WTC11 (cell line): ENCODE data around the gene HHIPL1. TPM values are rescaled to one million over a fixed set of nuclear protein-coding genes. Genes with fewer than 3 reads are reported as not detected.

Experiments
- ATAC-seq: fragments of 200-7000 bp; cut with Tn5 transposase; 2 replicates; pipeline ENCODE4 v1.10.0; 2021; ENCODE audit warnings: mild to moderate bottlenecking, moderate library complexity
- CTCF ChIA-PET: fragments of 300-600 bp; sonication (Branson Sonifier 250); formaldehyde crosslinking; loops from one replicate; lab custom pipeline; 2021; ENCODE audit warnings: antibody characterized with exemption; lab: Charles Lee
- POLR2A ChIA-PET: fragments of 350-600 bp; sonication (Branson Sonifier 250); formaldehyde crosslinking; loops from one replicate; lab custom pipeline; 2021; ENCODE audit warnings: antibody characterized with exemption; lab: Charles Lee
- DNase-seq: peaks from one replicate; pipeline ENCODE4 v3.0.0; 2021; ENCODE audit warnings: low spot score
- H3K27ac Mint-ChIP-seq: 2 replicates; pipeline ENCODE4 v1.8.0; 2021; ENCODE audit warnings: mixed read lengths
- H3K27me3 Mint-ChIP-seq: 2 replicates; pipeline ENCODE4 v1.8.0; 2021; ENCODE audit warnings: low read depth, mild to moderate bottlenecking, moderate library complexity, mixed read lengths
- H3K36me3 Mint-ChIP-seq: 2 replicates; pipeline ENCODE4 v1.8.0; 2021; ENCODE audit warnings: mixed read lengths
- H3K4me1 Mint-ChIP-seq: 2 replicates; pipeline ENCODE4 v1.8.0; 2022; ENCODE audit warnings: mixed read lengths
- H3K4me3 Mint-ChIP-seq: 2 replicates; pipeline ENCODE4 v1.8.0; 2021; ENCODE audit warnings: mild to moderate bottlenecking, moderate library complexity, mixed read lengths
- H3K9me3 Mint-ChIP-seq: 2 replicates; pipeline ENCODE4 v1.8.0; 2021; ENCODE audit warnings: mixed read lengths
- ATF1 ChIP-seq: sonication (generic); formaldehyde crosslinking; IDR thresholded peaks from 2 replicates; pipeline ENCODE4 v1.8.1; 2023; ENCODE audit warnings: mild to moderate bottlenecking, moderate library complexity, missing genetic modification reagents
- ATF6 ChIP-seq: sonication (generic); formaldehyde crosslinking; IDR thresholded peaks from 2 replicates; pipeline ENCODE4 v1.8.1; 2023; ENCODE audit warnings: mild to moderate bottlenecking, missing genetic modification reagents
- E2F1 ChIP-seq: sonication (generic); formaldehyde crosslinking; IDR thresholded peaks from 2 replicates; pipeline ENCODE4 v1.8.0; 2022; ENCODE audit warnings: mild to moderate bottlenecking, missing genetic modification reagents
- ELF4 ChIP-seq: sonication (generic); formaldehyde crosslinking; IDR thresholded peaks from 2 replicates; pipeline ENCODE4 v1.8.1; 2022; ENCODE audit warnings: low read depth, mild to moderate bottlenecking, moderate library complexity, missing genetic modification reagents
- EMX1 ChIP-seq: fragments of 250-450 bp; sonication (Bioruptor Pico); IDR thresholded peaks from 2 replicates; pipeline ENCODE4 v1.8.0; 2021; ENCODE audit warnings: mild to moderate bottlenecking
- FOXP1 ChIP-seq: sonication (generic); formaldehyde crosslinking; IDR thresholded peaks from 2 replicates; pipeline ENCODE4 v1.8.0; 2022; ENCODE audit warnings: missing genetic modification reagents, mild to moderate bottlenecking, moderate library complexity, borderline replicate concordance
- HMGA2 ChIP-seq: fragments of 250-450 bp; sonication (Bioruptor Pico); IDR thresholded peaks from 2 replicates; pipeline ENCODE4 v1.4.0; 2021; ENCODE audit warnings: mild to moderate bottlenecking, moderate library complexity
- HMGXB4 ChIP-seq: sonication (generic); formaldehyde crosslinking; IDR thresholded peaks from 2 replicates; pipeline ENCODE4 v1.8.1; 2023; ENCODE audit warnings: mild to moderate bottlenecking, moderate library complexity, missing genetic modification reagents
- IRF1 ChIP-seq: sonication (generic); formaldehyde crosslinking; IDR thresholded peaks from 2 replicates; pipeline ENCODE4 v1.8.0; 2023; ENCODE audit warnings: missing genetic modification reagents
- IRF2 ChIP-seq: sonication (generic); formaldehyde crosslinking; IDR thresholded peaks from 2 replicates; pipeline ENCODE4 v1.8.0; 2022; ENCODE audit warnings: low read depth, missing genetic modification reagents, borderline replicate concordance
- MLX ChIP-seq: sonication (generic); formaldehyde crosslinking; IDR thresholded peaks from 2 replicates; pipeline ENCODE4 v1.8.1; 2023; ENCODE audit warnings: mild to moderate bottlenecking, missing genetic modification reagents, moderate library complexity
- MXD4 ChIP-seq: fragments of 250-450 bp; sonication (Bioruptor Pico); IDR thresholded peaks from 2 replicates; pipeline ENCODE4 v1.8.0; 2021; ENCODE audit warnings: mild to moderate bottlenecking, moderate library complexity, borderline replicate concordance
- NFATC4 ChIP-seq: fragments of 250-450 bp; sonication (Bioruptor Pico); IDR thresholded peaks from 2 replicates; pipeline ENCODE4 v1.9.0; 2021; ENCODE audit warnings: mild to moderate bottlenecking
- TCF7 ChIP-seq: sonication (generic); formaldehyde crosslinking; IDR thresholded peaks from 2 replicates; pipeline ENCODE4 v1.8.0; 2022; ENCODE audit warnings: mild to moderate bottlenecking, low read depth, missing genetic modification reagents, moderate library complexity
- ZBTB21 ChIP-seq: sonication (generic); formaldehyde crosslinking; IDR thresholded peaks from 2 replicates; pipeline ENCODE4 v1.8.1; 2023; ENCODE audit warnings: mild to moderate bottlenecking, missing genetic modification reagents, borderline replicate concordance
- ZMAT4 ChIP-seq: fragments of 250-450 bp; sonication (Bioruptor Pico); IDR thresholded peaks from 2 replicates; pipeline ENCODE4 v1.9.0; 2021; ENCODE audit warnings: mild to moderate bottlenecking
- ZNF138 ChIP-seq: sonication (generic); formaldehyde crosslinking; conservative IDR thresholded peaks from 2 replicates; pipeline ENCODE4 v1.8.1; 2022; ENCODE audit warnings: mild to moderate bottlenecking, moderate library complexity, missing genetic modification reagents
- ZNF396 ChIP-seq: fragments of 250-450 bp; sonication (Bioruptor Pico); IDR thresholded peaks from 2 replicates; pipeline ENCODE4 v1.8.0; 2021; ENCODE audit warnings: mild to moderate bottlenecking, moderate library complexity, borderline replicate concordance
- ZSCAN18 ChIP-seq: fragments of 250-450 bp; sonication (Bioruptor Pico); IDR thresholded peaks from 2 replicates; pipeline ENCODE4 v2.1.2; 2022; ENCODE audit warnings: mild to moderate bottlenecking, moderate library complexity
- total RNA-seq: library from RNA; stranded (reverse); gene quantifications from 3 replicates; pipeline ENCODE4 v1.2.3, GENCODE V29; 2021
- TF ChIP-seq, protein P1 (sequence below): sonication (generic); formaldehyde crosslinking; IDR thresholded peaks from 2 replicates; pipeline ENCODE4 v1.8.0; 2023; ENCODE audit warnings: missing genetic modification reagents, mild to moderate bottlenecking, borderline replicate concordance

HHIPL1 gene
- total RNA-seq, 1 experiment from 2014 or later = 1.5 TPM

- H3K27me3 Mint-ChIP-seq = no peaks in the 10 kb centered on the region
- H3K9me3 Mint-ChIP-seq = peaks cover 20% of the 10 kb centered on the region
- H3K36me3 Mint-ChIP-seq = peaks cover 8% of the 10 kb centered on the region
- no peak overlapping the region for H3K4me3 Mint-ChIP-seq
- ATAC-seq (no peak), DNase-seq (no peak)
- no peak overlapping the region for H3K27ac Mint-ChIP-seq
- TF ChIP-seq MLX (CRISPR knock-in tag) = no peak
- TF ChIP-seq ZBTB21 (CRISPR knock-in tag) = no peak
- no peak for TF ChIP-seq ZNF396 (CRISPR knock-in tag)
- TF ChIP-seq E2F1 (CRISPR knock-in tag) = no peak
- no peak for TF ChIP-seq HMGA2
- TF ChIP-seq ZNF138 (CRISPR knock-in tag) = no peak
- no peak for TF ChIP-seq EMX1 (CRISPR knock-in tag)
- no peak for TF ChIP-seq ATF6
- TF ChIP-seq, protein P1, sequence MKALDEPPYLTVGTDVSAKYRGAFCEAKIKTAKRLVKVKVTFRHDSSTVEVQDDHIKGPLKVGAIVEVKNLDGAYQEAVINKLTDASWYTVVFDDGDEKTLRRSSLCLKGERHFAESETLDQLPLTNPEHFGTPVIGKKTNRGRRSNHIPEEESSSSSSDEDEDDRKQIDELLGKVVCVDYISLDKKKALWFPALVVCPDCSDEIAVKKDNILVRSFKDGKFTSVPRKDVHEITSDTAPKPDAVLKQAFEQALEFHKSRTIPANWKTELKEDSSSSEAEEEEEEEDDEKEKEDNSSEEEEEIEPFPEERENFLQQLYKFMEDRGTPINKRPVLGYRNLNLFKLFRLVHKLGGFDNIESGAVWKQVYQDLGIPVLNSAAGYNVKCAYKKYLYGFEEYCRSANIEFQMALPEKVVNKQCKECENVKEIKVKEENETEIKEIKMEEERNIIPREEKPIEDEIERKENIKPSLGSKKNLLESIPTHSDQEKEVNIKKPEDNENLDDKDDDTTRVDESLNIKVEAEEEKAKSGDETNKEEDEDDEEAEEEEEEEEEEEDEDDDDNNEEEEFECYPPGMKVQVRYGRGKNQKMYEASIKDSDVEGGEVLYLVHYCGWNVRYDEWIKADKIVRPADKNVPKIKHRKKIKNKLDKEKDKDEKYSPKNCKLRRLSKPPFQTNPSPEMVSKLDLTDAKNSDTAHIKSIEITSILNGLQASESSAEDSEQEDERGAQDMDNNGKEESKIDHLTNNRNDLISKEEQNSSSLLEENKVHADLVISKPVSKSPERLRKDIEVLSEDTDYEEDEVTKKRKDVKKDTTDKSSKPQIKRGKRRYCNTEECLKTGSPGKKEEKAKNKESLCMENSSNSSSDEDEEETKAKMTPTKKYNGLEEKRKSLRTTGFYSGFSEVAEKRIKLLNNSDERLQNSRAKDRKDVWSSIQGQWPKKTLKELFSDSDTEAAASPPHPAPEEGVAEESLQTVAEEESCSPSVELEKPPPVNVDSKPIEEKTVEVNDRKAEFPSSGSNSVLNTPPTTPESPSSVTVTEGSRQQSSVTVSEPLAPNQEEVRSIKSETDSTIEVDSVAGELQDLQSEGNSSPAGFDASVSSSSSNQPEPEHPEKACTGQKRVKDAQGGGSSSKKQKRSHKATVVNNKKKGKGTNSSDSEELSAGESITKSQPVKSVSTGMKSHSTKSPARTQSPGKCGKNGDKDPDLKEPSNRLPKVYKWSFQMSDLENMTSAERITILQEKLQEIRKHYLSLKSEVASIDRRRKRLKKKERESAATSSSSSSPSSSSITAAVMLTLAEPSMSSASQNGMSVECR (CRISPR knock-in tag) = no peak
- no peak for TF ChIP-seq IRF1 (CRISPR knock-in tag)
- TF ChIP-seq NFATC4 (CRISPR knock-in tag) = no peak
- H3K4me1 Mint-ChIP-seq = peaks cover 6% of the 10 kb centered on the region; the same call in 1 of the 2 replicates
- POLR2A ChIA-PET = no interaction called here
- CTCF ChIA-PET = interaction anchor here (0.5 to 1.6 kb wide), 3 partner anchors 8 to 343 kb away, joined by 3 to 4 read pairs (median 4); no protein-coding TSS in a partner anchor
These were observed 35.1 kb downstream of the HHIPL1 start for GRCh38 chr14:99679996-99680395.

GRCh38 chr14:99681101-99681831, 36.3 kb downstream of the HHIPL1 start:
- Mint-ChIP-seq H3K4me1 (peaks cover 12% of the 10 kb centered on the region), H3K9me3 (peaks cover 20% of the 10 kb centered on the region), H3K27ac (no peak overlapping the region; the same call in 1 of the 2 replicates), H3K36me3 (peaks cover 8% of the 10 kb centered on the region), H3K27me3 (peaks cover 3% of the 10 kb centered on the region; the same call in 1 of the 2 replicates), H3K4me3 (no peak overlapping the region)
- ChIA-PET POLR2A (no interaction called here), CTCF (interaction anchor here (1.1 to 1.4 kb wide), 3 partner anchors 49 to 474 kb away, joined by 3 to 5 read pairs (median 4); no protein-coding TSS in a partner anchor)
- no peak for DNase-seq
- no peak for ATAC-seq
- TF ChIP-seq FOXP1 (CRISPR knock-in tag) (no peak), ZMAT4 (no peak), MLX (CRISPR knock-in tag) (no peak), IRF2 (CRISPR knock-in tag) (no peak), MXD4 (CRISPR knock-in tag) (no peak), ZSCAN18 (CRISPR knock-in tag) (no peak), ATF1 (CRISPR knock-in tag) (no peak), ELF4 (CRISPR knock-in tag) (no peak), HMGXB4 (no peak), TCF7 (CRISPR knock-in tag) (no peak), HMGA2 (no peak)
